ENCODE data around the gene HDAC8. TPM values are rescaled to one million over a fixed set of nuclear protein-coding genes. Genes with fewer than 3 reads are reported as not detected.

The HDAC8 gene
- total RNA-seq (10 to 100 TPM; 28.7 to 33.2 TPM), polyA plus RNA-seq (ENCODE audit: insufficient read length in 6 of 6) (10 to 100 TPM; 36.9 to 49.5 (median 41.0) TPM)
- long read RNA-seq, donor 1, partial matches to known transcripts: 0 of 10 reads
- long read RNA-seq, donor 1, other reads (novel, unspliced or antisense): 0 of 10 reads
- long read RNA-seq, donor 2, partial matches to known transcripts: 0 of 4 reads
- long read RNA-seq, donor 2, other reads (novel, unspliced or antisense): 0 of 4 reads
- long read RNA-seq, donor 3, partial matches to known transcripts: 0 of 9 reads
- long read RNA-seq, donor 3, other reads (novel, unspliced or antisense): 0 of 9 reads
- long read RNA-seq, donor 4, partial matches to known transcripts: 1 of 15 reads
- long read RNA-seq, donor 4, other reads (novel, unspliced or antisense): 1 of 15 reads
- long read RNA-seq, donor 5, partial matches to known transcripts: 6 of 14 reads
- long read RNA-seq, donor 5, other reads (novel, unspliced or antisense): 0 of 14 reads
- long read RNA-seq, donor 6, transcript HDAC8-207 (11 exons, 2,110 nt): major isoform, 5 of 9 reads
- long read RNA-seq, donor 6, partial matches to known transcripts: 0 of 9 reads
- long read RNA-seq, donor 6, other reads (novel, unspliced or antisense): 0 of 9 reads
- long read RNA-seq, donor 7, partial matches to known transcripts: 0 of 5 reads
- long read RNA-seq, donor 7, other reads (novel, unspliced or antisense): 0 of 5 reads
- long read RNA-seq, donor 8, full-length matches to known transcripts: 5 of 12 reads
- long read RNA-seq, donor 8, partial matches to known transcripts: 7 of 12 reads
- long read RNA-seq, donor 8, other reads (novel, unspliced or antisense): 0 of 12 reads
- long read RNA-seq, donor 9: 0 reads
- long read RNA-seq, donor 10, full-length matches to known transcripts: 12 of 15 reads
- long read RNA-seq, donor 10, partial matches to known transcripts: 0 of 15 reads
- long read RNA-seq, donor 10, other reads (novel, unspliced or antisense): 3 of 15 reads
- long read RNA-seq, donor 11, full-length matches to known transcripts: 10 of 25 reads
- long read RNA-seq, donor 11, partial matches to known transcripts: 15 of 25 reads
- long read RNA-seq, donor 11, other reads (novel, unspliced or antisense): 0 of 25 reads
- long read RNA-seq, donor 12, partial matches to known transcripts: 0 of 5 reads
- long read RNA-seq, donor 12, other reads (novel, unspliced or antisense): 0 of 5 reads

DNA sequence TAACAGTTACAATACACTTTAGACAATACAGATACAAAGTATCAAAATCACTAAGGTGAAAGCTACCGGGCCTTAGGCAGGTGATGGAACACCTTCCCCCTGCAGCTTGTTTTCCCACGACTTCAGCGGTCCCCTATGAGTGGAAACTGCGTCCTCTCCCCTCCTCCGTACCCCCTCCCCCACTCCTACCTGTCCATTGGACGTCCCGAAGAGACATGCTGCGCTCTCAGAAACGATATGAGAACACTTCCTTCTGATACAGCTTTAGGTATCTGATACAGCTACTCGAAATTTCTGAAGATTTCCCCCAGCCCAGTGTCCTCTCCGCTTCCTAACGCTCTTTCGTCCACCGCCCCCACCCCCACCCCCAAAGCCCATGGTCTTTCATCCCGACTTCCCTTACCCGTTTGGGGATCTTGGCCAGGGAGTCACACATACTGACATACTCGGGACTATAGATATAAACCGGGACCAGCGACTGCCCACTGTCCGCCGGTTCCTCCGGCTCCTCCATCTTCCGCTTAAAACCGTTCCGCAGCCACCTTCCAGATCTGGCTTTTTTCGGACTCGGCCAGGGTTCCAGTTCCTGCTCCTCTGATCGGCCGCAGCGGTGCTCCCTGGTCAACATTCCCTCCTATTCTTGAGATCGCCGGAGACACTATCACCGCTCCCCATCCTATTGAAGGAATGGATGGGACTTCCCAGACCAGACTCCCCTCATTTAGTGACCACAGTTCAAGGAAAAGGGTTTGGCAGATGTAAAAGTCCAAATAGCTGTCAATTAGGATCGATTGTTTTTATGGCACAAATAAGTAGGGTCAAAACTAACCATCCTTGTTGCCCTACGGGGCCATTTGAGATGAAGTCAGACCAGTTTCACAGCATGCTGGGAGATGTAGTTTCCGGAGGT, at the start of gene HDAC8:
Gene HDAC8 (minus strand): TSS at position 596 of the 910 bp plus-strand sequence. CDS start 82 bp downstream, at position 514.
- peak within 1 kb of the TSS; percentile 37 to 75 for H3K27ac ChIP-seq
- H3K9me3 ChIP-seq: no peaks in the 10 kb centered on the region
- peak; percentile 95 for ATAC-seq
- H3K4me3 ChIP-seq: peak within 1 kb of the TSS; percentile 27 to 53
- peak; percentile 69 to 85 (median 76) for DNase-seq
- no peaks in the 10 kb centered on the region for H3K27me3 ChIP-seq
- peaks cover 0 to 10% of the 10 kb centered on the region in 2 donors for H3K36me3 ChIP-seq
- intact Hi-C loops (cut with DNase I): no loop called here
- peaks cover 0 to 3% of the 10 kb centered on the region in 2 donors for H3K4me1 ChIP-seq
- TF ChIP-seq, protein P1, sequence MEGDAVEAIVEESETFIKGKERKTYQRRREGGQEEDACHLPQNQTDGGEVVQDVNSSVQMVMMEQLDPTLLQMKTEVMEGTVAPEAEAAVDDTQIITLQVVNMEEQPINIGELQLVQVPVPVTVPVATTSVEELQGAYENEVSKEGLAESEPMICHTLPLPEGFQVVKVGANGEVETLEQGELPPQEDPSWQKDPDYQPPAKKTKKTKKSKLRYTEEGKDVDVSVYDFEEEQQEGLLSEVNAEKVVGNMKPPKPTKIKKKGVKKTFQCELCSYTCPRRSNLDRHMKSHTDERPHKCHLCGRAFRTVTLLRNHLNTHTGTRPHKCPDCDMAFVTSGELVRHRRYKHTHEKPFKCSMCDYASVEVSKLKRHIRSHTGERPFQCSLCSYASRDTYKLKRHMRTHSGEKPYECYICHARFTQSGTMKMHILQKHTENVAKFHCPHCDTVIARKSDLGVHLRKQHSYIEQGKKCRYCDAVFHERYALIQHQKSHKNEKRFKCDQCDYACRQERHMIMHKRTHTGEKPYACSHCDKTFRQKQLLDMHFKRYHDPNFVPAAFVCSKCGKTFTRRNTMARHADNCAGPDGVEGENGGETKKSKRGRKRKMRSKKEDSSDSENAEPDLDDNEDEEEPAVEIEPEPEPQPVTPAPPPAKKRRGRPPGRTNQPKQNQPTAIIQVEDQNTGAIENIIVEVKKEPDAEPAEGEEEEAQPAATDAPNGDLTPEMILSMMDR (IDR thresholded peaks at IDR 0.05): no peak

DNA sequence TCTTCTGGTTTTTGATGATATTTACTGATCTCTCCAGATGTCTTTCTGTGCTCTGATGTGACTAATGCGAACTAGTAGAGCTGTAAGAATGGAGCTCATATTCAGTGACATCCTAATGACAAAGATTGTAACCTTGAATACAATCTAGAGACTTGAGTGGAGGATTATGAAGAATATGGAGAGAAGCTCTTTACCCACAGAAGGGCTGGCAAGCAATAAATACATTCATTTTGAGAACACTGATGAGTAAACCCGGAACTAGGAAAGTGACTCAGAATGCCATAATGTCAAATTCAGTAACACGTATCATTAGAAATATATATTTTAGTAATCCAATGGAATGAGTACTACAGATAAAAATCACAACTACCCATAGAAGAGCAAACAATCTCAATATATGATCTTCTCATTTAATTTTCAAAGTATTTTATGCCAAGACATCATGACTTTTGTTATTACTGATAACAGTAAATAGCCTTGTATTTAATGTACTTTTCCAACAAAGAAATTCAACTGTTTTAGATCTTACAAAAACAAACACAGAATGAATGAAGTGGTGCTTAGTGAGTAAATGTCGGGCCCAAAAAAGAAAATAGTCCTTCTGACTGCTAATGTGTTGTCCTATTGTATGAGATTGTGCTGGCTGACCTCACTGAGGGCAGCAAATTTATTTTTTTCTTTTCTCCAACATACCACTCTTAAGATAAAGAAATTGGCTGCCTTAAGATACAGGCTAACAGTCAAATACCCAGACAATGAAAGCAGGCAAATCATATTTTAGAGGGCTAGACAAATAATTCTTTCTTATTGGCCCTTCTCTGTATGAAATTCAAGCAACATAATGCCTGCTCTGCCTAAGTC, 49.2 kb upstream of the HDAC8 start:
- DNase-seq (no peak), ATAC-seq (no peak)
- intact Hi-C loops (cut with DNase I): no loop called here
- Histone ChIP-seq H3K27ac (no peak overlapping the region), H3K4me3 (no peak overlapping the region), H3K4me1 (no peaks in the 10 kb centered on the region), H3K36me3 (no peaks in the 10 kb centered on the region), H3K9me3 (no peaks in the 10 kb centered on the region), H3K27me3 (no peaks in the 10 kb centered on the region)
- TF ChIP-seq, protein P1 (IDR thresholded peaks at IDR 0.05): no peak

GRCh38 chrX:72621163-72621562, 48.5 kb upstream of the HDAC8 start:
- no peak overlapping the region for H3K27ac ChIP-seq
- DNase-seq (no peak), ATAC-seq (peak; percentile 40)
- TF ChIP-seq, protein P1 (IDR thresholded peaks at IDR 0.05): no peak
- H3K4me3 ChIP-seq: no peak overlapping the region
- H3K9me3 ChIP-seq: no peaks in the 10 kb centered on the region
- intact Hi-C loops (cut with DNase I): no loop called here
- H3K36me3 ChIP-seq: no peaks in the 10 kb centered on the region
- H3K27me3 ChIP-seq: no peaks in the 10 kb centered on the region
- H3K4me1 ChIP-seq: no peaks in the 10 kb centered on the region

DNA sequence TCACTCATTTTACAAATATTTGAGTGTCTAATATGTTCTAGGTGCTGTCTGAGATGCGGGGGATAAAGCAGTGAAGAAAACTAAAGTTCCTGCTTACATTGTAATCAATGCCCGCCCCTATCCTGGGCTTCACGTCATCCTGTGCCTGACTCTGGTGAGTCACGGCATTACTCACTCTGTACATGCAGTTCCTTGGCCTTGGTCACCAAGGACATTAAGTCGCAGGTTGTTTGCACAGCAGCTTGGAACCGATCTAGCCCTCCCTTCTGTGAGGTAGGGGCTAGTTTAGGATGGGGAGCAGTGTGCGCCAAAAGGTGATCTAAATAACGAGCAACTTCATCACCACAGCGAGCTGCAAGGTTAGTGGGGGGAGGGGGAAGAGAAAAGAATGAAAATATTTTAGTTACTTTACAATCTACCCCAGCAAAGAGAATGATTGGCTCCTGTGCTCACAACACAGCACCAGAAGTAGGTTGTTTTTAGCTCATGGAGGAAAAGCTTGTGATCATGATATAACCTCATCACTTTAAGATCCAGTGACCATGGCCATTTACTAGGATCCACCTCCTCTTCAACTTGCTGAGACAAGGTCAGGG, 48.0 kb upstream of the HDAC8 start:
- H3K36me3 ChIP-seq: no peaks in the 10 kb centered on the region
- H3K27me3 ChIP-seq: no peaks in the 10 kb centered on the region
- no peaks in the 10 kb centered on the region for H3K4me1 ChIP-seq
- H3K27ac ChIP-seq: no peak overlapping the region
- no peaks in the 10 kb centered on the region for H3K9me3 ChIP-seq
- DNase-seq: peak in 2 of 4 donors; percentile 10 to 41
- peak; percentile 88 for ATAC-seq
- no peak overlapping the region for H3K4me3 ChIP-seq
- TF ChIP-seq, protein P1 (IDR thresholded peaks at IDR 0.05): no peak
- intact Hi-C loops (cut with DNase I): no loop called here

Data from left lung (tissue), 14 donors.